Fibroblast of pulmonary artery (primary cell): ENCODE measurements around the gene COMMD10.
A peak's percentile ranks its signal among the peaks of the same experiment; 100 is the strongest.

ENCODE experiments used
- DNase-seq: peaks from one replicate; pipeline ENCODE4 v3.0.0-alpha.2; 2010; ENCODE audit warnings: low read depth
- H3K4me3 ChIP-seq: replicated peaks from 2 replicates; pipeline ENCODE4 v1.5.1; 2011; ENCODE audit warnings: low read depth, mild to moderate bottlenecking, control low read depth, low read length, moderate library complexity
- CTCF ChIP-seq: IDR thresholded peaks from 2 replicates; pipeline ENCODE4 v1.5.1; 2011; ENCODE audit warnings: mild to moderate bottlenecking, control low read depth, low read length, inconsistent platforms; ENCODE audit errors: missing control alignments

Gene COMMD10

GRCh38 chr5:116280149-116280803 is 195.5 kb downstream of the COMMD10 start:
- TF ChIP-seq CTCF, result no peak
- no peak overlapping the region for H3K4me3 ChIP-seq
- no peak for DNase-seq

GRCh38 chr5:116281309-116281708 is 196.5 kb downstream of the COMMD10 start:
- TF ChIP-seq CTCF, result no peak
- H3K4me3 ChIP-seq, result peak overlapping the region; percentile 14
- no peak for DNase-seq

- TF ChIP-seq CTCF, result no peak
- H3K4me3 ChIP-seq, result no peak overlapping the region
- no peak for DNase-seq
Measured at GRCh38 chr5:116288524-116288923, 203.7 kb downstream of the COMMD10 start.

GRCh38 chr5:116289276-116289675 is 204.5 kb downstream of the COMMD10 start:
- no peak for TF ChIP-seq CTCF
- no peak overlapping the region for H3K4me3 ChIP-seq
- DNase-seq, result no peak

- DNase-seq, result no peak
- no peak overlapping the region for H3K4me3 ChIP-seq
- no peak for TF ChIP-seq CTCF
Measured at GRCh38 chr5:116291271-116291670, 206.4 kb downstream of the COMMD10 start.

- no peak overlapping the region for H3K4me3 ChIP-seq
- DNase-seq, result no peak
- no peak for TF ChIP-seq CTCF
Measured at GRCh38 chr5:116292321-116292720, 207.5 kb downstream of the COMMD10 start.
